BLaER1 treated with 17β-estradiol and CSF1 and Interleukin-3, amounts not matched to agents 10 nM and 100 nM (cell line): ENCODE measurements around the gene CCHCR1.

Experiments
- H3K27ac ChIP-seq, 11 experiments: shearing (Covaris generic); formaldehyde crosslinking; 2 replicates each; pipeline ENCODE4 v1.8.1; 2022
- H3K27me3 ChIP-seq, 11 experiments: shearing (Covaris generic); formaldehyde crosslinking; 2 replicates each; pipeline ENCODE4 v1.8.1; 2022
- H3K36me3 ChIP-seq, 11 experiments: shearing (Covaris generic); formaldehyde crosslinking; 2 replicates each; pipeline ENCODE4 v1.8.1; 2022
- H3K4me1 ChIP-seq, 10 experiments: shearing (Covaris generic); formaldehyde crosslinking; 2 replicates each; pipeline ENCODE4 v1.8.1; 2022
- H3K4me2 ChIP-seq, 11 experiments: shearing (Covaris generic); formaldehyde crosslinking; 2 replicates each; pipeline ENCODE4 v1.8.1; 2022
- H3K4me3 ChIP-seq, 10 experiments: shearing (Covaris generic); formaldehyde crosslinking; 2 replicates each; pipeline ENCODE4 v1.8.1; 2022
- H3K9ac ChIP-seq, 11 experiments: shearing (Covaris generic); formaldehyde crosslinking; 2 replicates each; pipeline ENCODE4 v1.8.1; 2022
- H3K9me3 ChIP-seq, 11 experiments: shearing (Covaris generic); formaldehyde crosslinking; replicated peaks in 1 of 11; 2 replicates each; pipeline ENCODE4 v1.8.1; 2022
- H4K20me1 ChIP-seq, 11 experiments: shearing (Covaris generic); formaldehyde crosslinking; 2 replicates each; pipeline ENCODE4 v1.8.1; 2022
- Cebpa-rat ChIP-seq, 11 experiments: shearing (Covaris generic); IDR thresholded peaks; 2 replicates each; pipeline ENCODE4 v1.8.1; 2022

The CCHCR1 gene

DNA sequence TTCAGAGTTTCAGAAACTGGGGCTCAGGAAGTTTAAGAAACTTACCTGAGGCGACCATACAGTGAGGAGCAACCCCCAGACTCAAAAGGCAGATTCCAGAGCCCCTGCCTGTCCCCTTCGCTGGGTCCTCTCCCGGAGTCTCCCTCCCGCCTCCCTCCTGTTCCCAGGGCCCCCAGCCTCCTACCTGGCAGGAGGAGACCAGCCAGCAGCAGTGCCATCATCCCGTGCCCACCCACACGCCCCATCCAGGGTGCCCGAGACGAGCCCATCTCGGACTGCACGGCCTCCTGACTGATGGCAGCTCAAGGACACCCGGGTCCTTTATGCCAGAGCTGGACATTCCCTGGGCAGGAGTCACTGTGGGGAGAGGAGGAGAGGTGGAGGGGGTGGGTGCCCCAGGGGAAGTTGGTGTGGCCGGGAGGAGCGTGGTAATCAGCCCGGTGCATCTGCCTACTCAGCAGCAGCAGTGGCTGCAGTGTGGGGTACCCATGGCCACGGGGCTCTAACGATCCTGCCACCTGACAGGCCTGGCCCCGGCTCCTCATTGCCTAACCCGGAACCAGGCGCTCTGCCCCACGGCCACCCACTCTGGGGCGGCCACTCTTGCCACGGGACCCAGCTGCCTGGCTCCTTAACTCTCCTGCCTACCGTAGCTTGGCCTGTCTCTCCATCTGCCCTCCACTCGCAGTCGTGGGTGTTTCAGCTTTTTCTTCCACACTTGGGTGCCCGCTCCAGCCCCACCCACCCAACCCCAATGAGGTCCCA is 37.3 kb downstream of the CCHCR1 start, which contains the start of gene CDSN:
Gene CDSN (minus strand): TSS at position 296 of the 765 bp plus-strand sequence. CDS start 27 bp downstream, at position 269.
- peaks cover 20 to 28% (median 23%) of the 10 kb centered on the region in 10 experiments; a peak in 19 of 20 replicates for H3K4me1 ChIP-seq
- H3K27me3 ChIP-seq: no peaks in the 10 kb centered on the region
- H3K4me3 ChIP-seq: no peak within 1 kb of the TSS
- no peak within 1 kb of the TSS for H3K4me2 ChIP-seq
- H3K27ac ChIP-seq: peak within 1 kb of the TSS in 1 of 11 experiments; percentile 16; a peak in 1 of 22 replicates
- no peaks in the 10 kb centered on the region for H3K36me3 ChIP-seq
- TF ChIP-seq Cebpa-rat (IDR thresholded peaks at IDR 0.05): no peak
- H4K20me1 ChIP-seq: no peaks in the 10 kb centered on the region
- no peaks in the 10 kb centered on the region for H3K9me3 ChIP-seq
- no peak within 1 kb of the TSS for H3K9ac ChIP-seq

DNA sequence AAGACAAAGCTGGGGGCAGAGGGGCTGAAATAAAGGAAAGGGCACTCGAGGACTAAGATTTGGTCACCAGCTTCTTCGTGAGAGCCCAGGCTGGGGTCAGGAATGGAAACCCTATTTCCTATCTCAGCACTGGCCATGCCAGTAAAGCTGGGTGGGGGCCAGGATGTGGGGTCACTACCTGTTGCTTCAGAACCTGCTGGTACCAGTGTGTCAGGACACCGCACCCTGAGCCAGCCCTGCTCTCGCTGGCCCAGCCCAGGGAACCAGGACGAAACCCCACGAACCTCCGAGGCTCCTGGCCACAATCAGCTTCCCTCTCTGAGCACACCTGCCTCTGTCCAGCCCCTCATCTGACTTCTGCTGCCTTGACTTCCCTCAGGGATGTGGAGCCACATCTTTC is 39.4 kb downstream of the CCHCR1 start:
- Histone ChIP-seq H3K27ac (no peak overlapping the region), H3K4me3 (no peak overlapping the region), H3K4me1 (peaks cover 13 to 29% (median 16%) of the 10 kb centered on the region in 10 experiments; a peak in 19 of 20 replicates), H3K9me3 (no peaks in the 10 kb centered on the region), H3K9ac (no peak overlapping the region), H3K36me3 (no peaks in the 10 kb centered on the region), H3K4me2 (no peak overlapping the region), H3K27me3 (no peaks in the 10 kb centered on the region), H4K20me1 (no peaks in the 10 kb centered on the region)
- TF ChIP-seq Cebpa-rat (IDR thresholded peaks at IDR 0.05): no peak

DNA sequence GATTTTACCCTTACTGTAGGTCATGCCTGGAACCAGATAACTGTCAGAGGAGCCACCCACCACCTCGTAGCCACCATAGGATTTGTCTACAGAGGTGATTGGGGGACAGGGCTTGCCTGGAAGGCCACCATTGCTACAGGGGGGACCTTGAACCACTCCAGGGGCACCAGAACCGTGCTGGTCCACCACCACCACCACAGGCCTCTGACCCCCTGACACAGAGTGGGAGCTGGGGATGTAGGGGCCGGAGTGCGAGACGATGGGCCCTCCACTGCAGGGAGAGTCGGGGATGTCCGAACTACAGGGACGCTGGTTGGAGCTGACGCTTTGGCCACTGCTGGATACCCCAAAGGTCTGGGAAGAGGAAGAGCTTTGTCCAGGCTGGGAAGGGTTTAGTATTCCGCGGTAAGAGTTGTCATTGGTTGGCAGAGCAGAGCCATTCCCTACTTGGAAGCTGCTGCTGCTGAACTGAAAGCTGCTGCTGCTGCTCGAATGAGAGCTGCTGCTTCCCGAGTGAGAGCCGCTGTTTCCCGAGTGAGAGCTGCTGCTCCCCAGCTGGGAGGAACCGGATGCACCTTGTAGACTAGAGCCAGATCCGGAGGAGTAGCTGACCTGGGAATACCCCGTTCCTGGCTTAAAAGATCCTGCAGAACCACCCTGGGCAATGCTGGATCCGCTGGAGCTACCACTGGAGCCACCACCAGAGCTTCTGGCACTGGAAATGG is 40.8 kb downstream of the CCHCR1 start:
- Histone ChIP-seq H3K36me3 (no peaks in the 10 kb centered on the region), H3K27me3 (no peaks in the 10 kb centered on the region), H3K9ac (no peak overlapping the region), H3K9me3 (no peaks in the 10 kb centered on the region), H3K4me3 (no peak overlapping the region), H3K4me2 (no peak overlapping the region), H4K20me1 (peaks cover 0 to under 1% (median 0%) of the 10 kb centered on the region in 11 experiments; a peak in 1 of 22 replicates), H3K27ac (no peak overlapping the region), H3K4me1 (peaks cover under 1 to 18% (median 3%) of the 10 kb centered on the region in 10 experiments; a peak in 14 of 20 replicates)
- TF ChIP-seq Cebpa-rat (IDR thresholded peaks at IDR 0.05): no peak

DNA sequence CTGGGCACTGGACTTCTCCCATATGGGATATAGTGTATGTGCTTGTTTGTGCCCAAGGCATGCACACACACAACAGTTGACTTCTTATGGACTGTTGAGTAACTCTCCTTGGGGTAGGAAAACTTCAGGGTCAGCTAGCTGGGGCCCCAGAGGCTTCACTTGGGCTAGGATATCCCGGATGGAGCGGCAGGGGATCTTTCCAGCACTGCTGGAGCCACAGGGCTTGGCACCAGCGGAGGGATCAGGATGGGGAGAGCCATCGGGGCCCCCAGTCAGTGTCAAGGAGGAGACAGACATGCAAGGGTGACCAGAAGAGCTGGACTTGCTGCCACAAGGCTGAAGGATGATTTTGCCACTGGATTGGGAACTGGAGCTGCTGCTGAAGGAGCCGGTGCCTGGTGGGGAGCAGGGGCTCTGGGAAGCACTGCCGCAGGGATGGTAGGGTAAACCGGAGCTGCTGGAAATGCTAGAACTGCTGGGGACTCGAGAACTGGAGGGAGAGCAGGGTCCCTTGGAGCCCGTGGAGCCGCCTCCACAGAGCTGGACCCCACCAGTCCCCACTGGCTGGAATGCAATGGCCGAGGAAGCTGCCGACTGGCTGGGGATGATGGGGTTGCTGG is 41.6 kb downstream of the CCHCR1 start:
- H3K9me3 ChIP-seq: no peaks in the 10 kb centered on the region
- H3K36me3 ChIP-seq: no peaks in the 10 kb centered on the region
- no peak overlapping the region for H3K4me3 ChIP-seq
- no peak overlapping the region for H3K9ac ChIP-seq
- no peak overlapping the region for H3K27ac ChIP-seq
- peaks cover 0 to 18% (median 0%) of the 10 kb centered on the region in 10 experiments; a peak in 6 of 20 replicates for H3K4me1 ChIP-seq
- H4K20me1 ChIP-seq: peaks cover 0 to 3% (median 0%) of the 10 kb centered on the region in 11 experiments; a peak in 1 of 22 replicates
- H3K27me3 ChIP-seq: no peaks in the 10 kb centered on the region
- no peak for TF ChIP-seq Cebpa-rat (IDR thresholded peaks at IDR 0.05)
- H3K4me2 ChIP-seq: peak overlapping the region in 3 of 11 experiments; percentile 24 to 52 (median 31); a peak in 2 of 22 replicates

DNA sequence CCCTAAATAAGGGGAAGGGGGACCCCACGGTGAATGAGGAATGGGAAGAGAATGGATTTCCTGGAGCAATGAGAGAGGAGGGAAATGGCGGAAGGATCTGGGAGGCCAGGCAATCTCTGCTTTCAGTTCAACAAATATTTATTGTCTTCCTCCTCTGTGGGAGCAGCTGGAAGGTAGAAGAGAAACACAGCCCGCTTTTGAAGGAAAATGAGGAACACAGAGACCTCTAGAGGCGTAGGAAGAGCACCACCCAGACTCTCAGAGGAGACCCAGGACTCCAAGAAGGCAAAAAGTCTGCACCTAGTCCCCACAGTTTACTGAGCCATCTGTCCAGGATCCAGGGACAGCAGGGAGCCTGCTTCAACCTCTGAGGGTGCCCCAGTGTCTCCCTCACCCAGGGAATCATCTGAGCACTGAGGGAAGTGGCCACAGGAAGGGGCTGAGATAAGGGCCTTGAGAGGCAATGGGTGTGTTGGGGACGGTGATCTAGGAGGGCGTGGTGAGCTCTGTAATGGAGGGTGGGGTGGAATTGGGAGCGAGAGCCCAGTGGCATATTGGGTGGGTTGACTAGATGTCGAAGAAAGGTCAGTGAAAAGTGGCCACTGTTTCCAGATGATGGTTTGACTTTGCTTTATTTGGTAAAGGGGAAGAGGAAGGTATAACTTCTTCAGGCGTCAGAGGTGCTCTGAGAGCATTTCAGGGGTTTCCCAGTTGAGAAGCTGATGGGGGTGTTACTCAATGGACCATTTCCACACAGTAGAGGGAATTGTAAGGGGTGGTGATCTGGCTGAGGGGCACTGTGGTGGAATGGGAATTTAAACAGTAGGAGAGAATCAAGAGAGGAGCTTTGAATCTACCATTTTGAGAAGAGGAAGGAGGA is 42.4 kb downstream of the CCHCR1 start:
- Histone ChIP-seq H3K9me3 (no peaks in the 10 kb centered on the region), H3K36me3 (no peaks in the 10 kb centered on the region), H4K20me1 (peaks cover 0 to 3% (median 0%) of the 10 kb centered on the region in 11 experiments; a peak in 1 of 22 replicates), H3K4me1 (peaks cover 0 to 18% (median 0%) of the 10 kb centered on the region in 10 experiments; a peak in 6 of 20 replicates), H3K4me2 (peak overlapping the region in 3 of 11 experiments; percentile 24 to 52 (median 31); a peak in 4 of 22 replicates), H3K9ac (no peak overlapping the region), H3K4me3 (no peak overlapping the region), H3K27me3 (no peaks in the 10 kb centered on the region), H3K27ac (no peak overlapping the region)
- TF ChIP-seq Cebpa-rat (IDR thresholded peaks at IDR 0.05): no peak

DNA sequence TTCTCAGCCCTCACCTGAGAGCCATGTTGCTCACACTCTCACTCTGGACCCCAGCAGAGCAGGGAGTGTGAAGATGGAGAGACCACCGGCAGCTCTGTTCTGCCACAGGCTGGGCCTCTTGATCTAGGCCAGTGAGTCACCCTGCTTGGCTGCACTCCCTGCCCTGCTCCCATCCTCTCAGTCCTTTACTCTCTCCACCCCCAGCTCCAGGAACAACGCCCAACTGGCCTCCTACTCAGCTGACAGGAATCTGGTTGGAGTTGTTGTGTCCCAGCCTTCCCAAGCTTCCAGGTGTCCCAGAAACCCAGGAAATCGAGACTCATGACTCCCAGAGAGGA is 43.1 kb downstream of the CCHCR1 start, which contains the start of gene PSORS1C1:
Gene PSORS1C1 (plus strand): TSS at position 260 of the 338 bp plus-strand sequence. CDS start 14,833 bp downstream, outside the sequence.
- Histone ChIP-seq H3K9ac (no peak within 1 kb of the TSS), H3K4me3 (no peak within 1 kb of the TSS), H3K4me1 (peaks cover 0 to 18% (median 0%) of the 10 kb centered on the region in 10 experiments; a peak in 6 of 20 replicates), H3K4me2 (peak within 1 kb of the TSS in 3 of 11 experiments; percentile 24 to 52 (median 31); a peak in 4 of 22 replicates), H3K27me3 (no peaks in the 10 kb centered on the region), H3K9me3 (no peaks in the 10 kb centered on the region), H4K20me1 (peaks cover 0 to 3% (median 0%) of the 10 kb centered on the region in 11 experiments; a peak in 1 of 22 replicates), H3K27ac (no peak within 1 kb of the TSS), H3K36me3 (no peaks in the 10 kb centered on the region)
- no peak for TF ChIP-seq Cebpa-rat (IDR thresholded peaks at IDR 0.05)

DNA sequence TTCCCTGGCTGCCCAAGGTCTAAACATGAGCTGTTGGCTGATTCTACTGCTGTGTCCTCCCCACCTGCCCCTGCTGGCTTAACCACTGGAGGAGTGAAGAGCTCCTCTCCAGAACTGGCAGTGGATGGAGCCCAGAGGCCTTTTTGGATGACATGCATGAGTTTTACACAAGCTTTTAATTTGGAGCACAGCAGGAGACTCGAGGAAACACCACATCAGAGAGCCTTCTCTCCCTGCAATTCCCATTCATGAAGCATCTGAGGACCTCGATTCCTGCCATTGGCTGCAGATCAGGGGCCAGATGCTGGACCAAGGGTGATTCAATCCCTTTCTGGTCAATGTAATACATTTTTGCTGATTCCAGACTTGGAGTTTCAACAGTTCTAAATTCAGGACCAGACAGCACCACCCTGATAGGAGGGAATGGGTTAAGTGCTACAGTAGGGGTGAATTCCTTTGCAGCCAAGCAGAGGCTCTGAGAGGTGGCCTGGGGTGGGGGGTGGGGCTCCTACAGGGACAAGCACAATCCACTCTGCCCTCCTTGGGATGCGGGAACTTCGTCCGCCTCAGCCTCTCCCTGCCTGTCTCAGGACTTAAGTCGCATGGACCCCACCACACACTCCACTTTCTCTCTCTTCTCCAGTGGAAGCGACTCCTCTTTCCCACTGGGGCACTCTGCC is 43.6 kb downstream of the CCHCR1 start:
- no peak for TF ChIP-seq Cebpa-rat (IDR thresholded peaks at IDR 0.05)
- Histone ChIP-seq H3K4me2 (no peak overlapping the region), H3K4me3 (no peak overlapping the region), H3K27me3 (no peaks in the 10 kb centered on the region), H3K27ac (no peak overlapping the region), H3K9ac (no peak overlapping the region), H3K9me3 (no peaks in the 10 kb centered on the region), H3K4me1 (peaks cover 0 to 23% (median 0%) of the 10 kb centered on the region in 10 experiments; a peak in 6 of 20 replicates), H3K36me3 (no peaks in the 10 kb centered on the region), H4K20me1 (peaks cover 0 to 3% (median 0%) of the 10 kb centered on the region in 11 experiments; a peak in 1 of 22 replicates)

DNA sequence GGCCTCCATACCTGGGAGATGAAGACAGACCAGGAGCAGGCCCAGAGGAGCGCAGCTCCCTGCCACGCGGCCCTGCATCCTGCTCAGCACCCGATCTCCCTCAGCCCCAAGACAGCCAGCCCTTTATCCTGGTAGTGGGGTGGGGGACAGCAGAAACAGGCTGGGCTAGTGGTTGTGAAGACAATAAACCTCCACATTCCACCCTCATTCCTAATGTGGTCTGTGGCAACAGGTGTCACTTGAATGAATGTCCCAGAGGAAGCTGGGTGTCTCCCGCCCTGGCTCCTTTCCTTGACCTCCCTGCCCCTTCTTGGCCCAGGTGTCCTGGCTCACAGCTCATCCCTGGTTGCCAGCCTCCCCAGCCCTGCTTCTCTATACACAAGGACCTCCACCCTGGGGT is 45.1 kb downstream of the CCHCR1 start, which contains the start of gene C6orf15:
Gene C6orf15 (minus strand): TSS at position 98 of the 400 bp plus-strand sequence. CDS start 20 bp downstream, at position 78.
- peaks cover 0 to 29% (median 0%) of the 10 kb centered on the region in 10 experiments; a peak in 7 of 20 replicates for H3K4me1 ChIP-seq
- H4K20me1 ChIP-seq: peaks cover 0 to 3% (median 0%) of the 10 kb centered on the region in 11 experiments; a peak in 1 of 22 replicates
- no peak within 1 kb of the TSS for H3K4me3 ChIP-seq
- no peak within 1 kb of the TSS for H3K27ac ChIP-seq
- TF ChIP-seq Cebpa-rat (IDR thresholded peaks at IDR 0.05): no peak
- H3K4me2 ChIP-seq: no peak within 1 kb of the TSS
- H3K9me3 ChIP-seq: no peaks in the 10 kb centered on the region
- no peaks in the 10 kb centered on the region for H3K36me3 ChIP-seq
- no peak within 1 kb of the TSS for H3K9ac ChIP-seq
- no peaks in the 10 kb centered on the region for H3K27me3 ChIP-seq
